Mucosa of descending colon (tissue), 3 donors: Measurements from ENCODE around the gene VCL. TPM values are rescaled to one million over a fixed set of nuclear protein-coding genes. Genes with fewer than 3 reads are reported as not detected.
"Not testable (repeated sequence)": the region's sequence is repeated elsewhere in the genome, so short reads cannot be mapped to it uniquely, and the experiment has no call there.

Experiments
- ATAC-seq: fragments of 200-7000 bp; cut with Tn5 transposase; one replicate; pipeline ENCODE4 v1.9.1; 2020; ENCODE audit warnings: mild to moderate bottlenecking, moderate library complexity
- DNase-seq, 3 donors: peaks; one replicate each; pipeline ENCODE4 v3.0.0-alpha.2; 2020
- H3K36me3 ChIP-seq: fragments of 200-600 bp; one replicate; pipeline ENCODE4 v1.8.0; 2021; ENCODE audit warnings: low read depth, mild to moderate bottlenecking
- H3K4me1 ChIP-seq: fragments of 200-600 bp; one replicate; pipeline ENCODE4 v1.8.0; 2021; ENCODE audit warnings: low read depth, mild to moderate bottlenecking
- H3K4me3 ChIP-seq: fragments of 200-600 bp; one replicate; pipeline ENCODE4 v1.8.0; 2021; ENCODE audit warnings: mild to moderate bottlenecking
- H3K9me3 ChIP-seq: fragments of 200-600 bp; one replicate; pipeline ENCODE4 v1.8.0; 2021; ENCODE audit warnings: mild to moderate bottlenecking
- intact Hi-C, 2 donors: fragments of 100-400 bp; cut with DNase I in 1 of 2; cut with micrococcal nuclease in 1 of 2; formaldehyde crosslinking; loops; one replicate each; pipeline versions ENCODE4 v1.11.0 to v1.11.1; 2022; cut with DNase I, micrococcal nuclease
- total RNA-seq, 3 donors: library from RNA; stranded (reverse); fragmentation: NEBNext Ultra II Directional in 2 of 3; extraction: Animal tissue kit (Norgen Biotek cat#: 25700) in 2 of 3; gene quantifications; one replicate each; pipeline versions ENCODE4 v1.2.1 to v1.2.4, GENCODE V29; 2021 to 2023
- TF ChIP-seq, protein P1 (sequence below): fragments of 200-600 bp; IDR thresholded peaks from one replicate; pipeline ENCODE4 v1.8.0; 2022; ENCODE audit warnings: antibody characterized with exemption, mild to moderate bottlenecking
- donor health status: DM: no; HTN: no; CAD: no; lungs with moderate emphysema.
- donor health status: DM: no; HTN: no; CAD: no.
- donor health status: DM: no; HTN: yes; CAD: no.

The VCL gene
- total RNA-seq, 3 donors from 2014 or later = 114 to 292 (median 117) TPM

DNA sequence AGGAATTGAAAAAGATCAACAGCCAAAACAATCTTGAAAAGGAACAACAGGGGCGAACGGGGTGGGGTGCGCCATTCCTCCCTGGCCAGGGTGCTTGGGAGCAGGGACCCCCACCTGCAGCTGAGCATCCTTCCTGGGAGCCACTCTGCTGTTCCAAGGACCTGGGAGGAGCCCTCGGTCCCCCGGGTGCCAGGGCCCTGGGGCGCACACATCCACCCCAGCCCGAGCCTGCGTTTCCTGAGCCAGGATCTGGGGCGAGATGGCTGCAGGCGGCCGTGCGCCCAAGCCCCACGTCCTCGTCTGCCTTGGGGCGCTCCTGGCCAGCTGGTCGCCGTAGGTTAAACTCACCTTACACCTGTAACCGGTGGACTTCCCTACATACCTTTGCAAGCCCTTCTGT, 142.1 kb downstream of the VCL start:
- DNase-seq = no peak
- H3K9me3 ChIP-seq = no peaks in the 10 kb centered on the region
- H3K36me3 ChIP-seq = no peaks in the 10 kb centered on the region
- H3K4me1 ChIP-seq = no peaks in the 10 kb centered on the region
- TF ChIP-seq, protein P1, sequence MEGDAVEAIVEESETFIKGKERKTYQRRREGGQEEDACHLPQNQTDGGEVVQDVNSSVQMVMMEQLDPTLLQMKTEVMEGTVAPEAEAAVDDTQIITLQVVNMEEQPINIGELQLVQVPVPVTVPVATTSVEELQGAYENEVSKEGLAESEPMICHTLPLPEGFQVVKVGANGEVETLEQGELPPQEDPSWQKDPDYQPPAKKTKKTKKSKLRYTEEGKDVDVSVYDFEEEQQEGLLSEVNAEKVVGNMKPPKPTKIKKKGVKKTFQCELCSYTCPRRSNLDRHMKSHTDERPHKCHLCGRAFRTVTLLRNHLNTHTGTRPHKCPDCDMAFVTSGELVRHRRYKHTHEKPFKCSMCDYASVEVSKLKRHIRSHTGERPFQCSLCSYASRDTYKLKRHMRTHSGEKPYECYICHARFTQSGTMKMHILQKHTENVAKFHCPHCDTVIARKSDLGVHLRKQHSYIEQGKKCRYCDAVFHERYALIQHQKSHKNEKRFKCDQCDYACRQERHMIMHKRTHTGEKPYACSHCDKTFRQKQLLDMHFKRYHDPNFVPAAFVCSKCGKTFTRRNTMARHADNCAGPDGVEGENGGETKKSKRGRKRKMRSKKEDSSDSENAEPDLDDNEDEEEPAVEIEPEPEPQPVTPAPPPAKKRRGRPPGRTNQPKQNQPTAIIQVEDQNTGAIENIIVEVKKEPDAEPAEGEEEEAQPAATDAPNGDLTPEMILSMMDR = no peak
- no peak for ATAC-seq
- intact Hi-C loops = no loop called here
- H3K4me3 ChIP-seq = no peak overlapping the region

DNA sequence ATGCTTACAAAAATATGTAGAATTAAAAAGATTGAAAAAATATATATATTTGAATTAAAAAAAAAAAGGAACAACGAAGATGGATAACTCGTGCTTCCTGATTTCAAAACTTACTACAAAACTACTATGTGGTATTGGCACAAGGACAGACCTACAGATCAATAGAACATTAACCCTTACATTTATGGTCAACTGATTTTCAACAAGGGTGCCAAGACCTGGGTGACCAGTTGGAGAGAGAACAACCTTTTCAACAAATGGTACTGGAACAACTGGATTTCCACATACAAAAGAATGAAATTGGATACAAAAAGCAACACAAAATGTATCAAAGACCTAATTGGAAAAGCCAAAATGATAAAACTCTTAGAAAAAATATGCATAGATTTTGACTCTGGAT, 142.6 kb downstream of the VCL start:
- Histone ChIP-seq H3K9me3 (no peaks in the 10 kb centered on the region), H3K4me1 (peaks cover 3% of the 10 kb centered on the region), H3K4me3 (no peak overlapping the region), H3K36me3 (no peaks in the 10 kb centered on the region)
- TF ChIP-seq, protein P1 = no peak
- DNase-seq = no peak
- intact Hi-C loops = no loop called here
- no peak for ATAC-seq

DNA sequence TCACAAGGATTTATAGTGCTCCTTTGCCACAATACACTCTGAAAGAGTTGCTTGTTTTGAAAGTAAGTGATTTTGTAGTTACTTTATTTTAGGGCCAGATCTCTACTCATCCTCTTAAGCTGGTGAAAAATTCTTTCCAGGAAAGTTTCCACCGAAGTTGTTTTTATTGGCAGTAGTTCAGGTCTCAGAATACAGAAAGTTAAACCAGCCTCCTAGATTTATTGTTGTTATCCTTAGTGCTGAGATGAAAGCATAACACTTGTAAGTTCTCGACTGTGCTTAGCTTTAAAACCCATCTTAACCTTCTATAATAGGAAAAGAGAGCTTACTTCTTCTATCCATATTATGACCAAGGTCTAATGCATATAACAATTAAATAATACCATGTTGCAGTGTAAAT, 147.2 kb downstream of the VCL start:
- H3K36me3 ChIP-seq = no peaks in the 10 kb centered on the region
- no peak overlapping the region for H3K4me3 ChIP-seq
- H3K4me1 ChIP-seq = peaks cover 8% of the 10 kb centered on the region
- ATAC-seq (no peak), DNase-seq (no peak)
- intact Hi-C loops = no loop called here
- H3K9me3 ChIP-seq = no peaks in the 10 kb centered on the region
- TF ChIP-seq, protein P1 = no peak

DNA sequence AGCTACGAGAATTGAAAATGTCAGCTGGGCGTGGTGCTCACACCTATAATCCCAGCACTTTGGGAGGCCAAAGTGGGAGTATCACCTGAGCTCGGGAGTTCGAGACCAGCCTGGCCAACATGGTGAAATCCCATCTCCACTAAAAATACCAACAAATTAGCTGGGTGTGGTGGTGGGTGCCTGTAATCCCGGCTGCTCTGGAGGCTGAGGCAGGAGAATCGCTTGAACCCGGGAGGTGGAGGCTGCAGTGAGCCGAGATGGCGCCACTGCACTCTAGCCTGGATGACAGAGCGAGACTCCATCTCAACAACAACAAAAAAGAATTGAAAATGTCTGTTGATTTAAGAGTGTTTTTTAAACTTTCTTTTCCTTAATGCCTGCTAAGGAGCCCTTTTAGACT, 149.1 kb downstream of the VCL start:
- DNase-seq, H3K9me3 ChIP-seq, ATAC-seq, H3K36me3 ChIP-seq, H3K4me1 ChIP-seq, H3K4me3 ChIP-seq, intact Hi-C loops: not testable (repeated sequence)

DNA sequence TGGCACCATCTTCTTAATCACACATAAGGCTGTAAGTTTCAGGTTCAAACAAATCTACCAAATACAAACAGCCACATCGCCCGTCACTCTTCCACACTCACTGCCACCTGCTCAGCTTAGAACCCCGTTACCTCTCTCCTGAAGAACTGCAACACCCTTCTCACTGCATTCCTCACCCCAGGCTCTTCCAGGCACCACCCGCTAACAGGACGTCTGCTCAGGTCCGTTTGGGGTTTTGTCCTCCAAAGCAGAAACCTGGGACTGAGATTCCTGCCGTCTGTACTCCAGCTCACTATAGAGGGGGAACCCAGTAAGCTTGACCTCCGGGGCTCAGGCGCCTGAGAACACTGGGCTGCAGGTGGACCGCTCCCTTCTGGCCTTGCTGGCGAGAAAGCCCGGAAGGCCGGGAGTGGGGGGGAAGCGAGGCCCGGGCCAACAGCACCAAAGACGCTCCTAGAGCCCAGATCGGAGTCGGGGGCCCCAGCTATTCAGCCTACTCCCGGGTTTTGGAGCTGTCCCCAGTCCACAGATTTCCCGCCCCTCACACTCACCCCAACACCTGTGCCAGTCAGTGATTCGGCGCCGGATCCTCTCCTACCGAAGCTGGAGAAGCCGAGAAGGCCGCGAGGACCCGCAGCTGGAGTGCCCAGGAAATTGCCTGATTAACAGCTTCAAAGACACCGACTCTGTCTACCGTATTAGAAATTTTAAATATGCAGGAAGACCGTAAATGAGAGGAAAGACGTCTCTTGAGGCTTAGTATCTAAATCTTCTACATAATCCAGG, 152.5 kb downstream of the VCL start, which contains the start of gene AP3M1:
AP3M1 (minus strand) TSS at position 625 of the 786 bp plus-strand sequence. CDS start 12,449 bp downstream, outside the sequence.
- intact Hi-C loops = no loop called here
- H3K4me1 ChIP-seq = peaks cover 12% of the 10 kb centered on the region
- DNase-seq (peak; percentile 86 to 90 (median 90)), ATAC-seq (peak; percentile 81)
- no peaks in the 10 kb centered on the region for H3K36me3 ChIP-seq
- H3K9me3 ChIP-seq = no peaks in the 10 kb centered on the region
- peak within 1 kb of the TSS; percentile 48 for H3K4me3 ChIP-seq
- TF ChIP-seq, protein P1 = no peak

DNA sequence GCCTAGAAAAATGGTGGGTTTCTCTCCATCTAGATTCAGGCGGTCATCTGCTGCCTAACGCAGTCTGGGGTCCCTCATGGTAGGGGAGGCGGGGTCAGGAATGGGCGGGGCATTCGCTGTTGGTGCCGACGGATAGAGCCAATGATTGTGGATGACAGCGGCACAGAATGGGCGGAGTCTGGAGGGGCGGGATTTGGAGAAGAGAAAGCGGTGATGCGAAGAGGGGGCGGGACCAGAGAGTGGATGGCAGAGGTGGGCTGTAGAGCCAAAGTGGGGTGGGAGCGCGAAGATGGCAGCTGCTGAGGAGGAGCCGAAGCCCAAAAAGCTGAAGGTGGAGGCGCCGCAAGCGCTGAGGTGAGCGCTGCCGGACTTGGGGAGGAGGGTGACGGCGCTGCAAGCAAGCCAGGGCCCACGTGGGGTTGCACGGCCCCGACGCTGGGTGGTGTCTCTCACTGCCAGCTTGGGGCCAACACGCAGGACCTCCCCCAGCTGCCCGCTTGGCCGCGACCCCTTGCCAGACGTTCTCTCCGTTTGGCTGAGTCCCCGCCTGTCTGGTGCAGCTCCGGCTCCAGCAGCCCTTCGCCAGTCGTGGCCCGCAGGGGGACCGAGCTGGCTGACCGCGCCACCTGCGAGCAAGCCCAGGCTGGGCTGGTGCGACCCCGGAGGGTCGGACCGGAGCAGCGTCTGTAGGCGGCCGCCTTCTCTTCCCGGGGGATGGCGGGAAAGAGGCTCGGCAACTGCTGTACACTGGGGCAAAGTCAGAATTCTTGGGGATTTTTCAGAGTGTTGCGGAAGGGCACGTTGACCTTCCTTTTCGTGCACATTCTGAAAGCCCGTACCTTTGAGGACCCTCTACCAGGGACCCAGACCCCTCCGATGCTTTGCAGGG, 153.3 kb downstream of the VCL start, which contains the start of gene ADK:
ADK (plus strand) TSS at position 232 of the 889 bp plus-strand sequence; CDS start at position 290, 58 bp downstream.
- intact Hi-C loops = no loop called here
- Histone ChIP-seq H3K4me3 (peak within 1 kb of the TSS; percentile 48), H3K36me3 (no peaks in the 10 kb centered on the region), H3K4me1 (peaks cover 5% of the 10 kb centered on the region), H3K9me3 (no peaks in the 10 kb centered on the region)
- ATAC-seq (peak; percentile 98), DNase-seq (peak; percentile 100)
- TF ChIP-seq, protein P1 = no peak
